Gastrocnemius medialis (tissue), 4 donors: Measurements from ENCODE around the gene CDKN1C.
A peak's percentile ranks its signal among the peaks of the same experiment; 100 is the strongest.

Source experiments
- CTCF ChIP-seq, 5 experiments: fragments of 450-650 bp in 3 of 5; fragments of 200-600 bp in 2 of 5; sonication (generic) in 2 of 5; IDR thresholded peaks in 4 of 5; conservative IDR thresholded peaks in 1 of 5; 1 replicate in 4 of 5; 2 replicates in 1 of 5; pipeline ENCODE4 v1.5.1; 2016 to 2019; ENCODE audit warnings: antibody characterized with exemption in 5 of 5, mild to moderate bottlenecking in 3 of 5, moderate library complexity in 3 of 5
- POLR2A ChIP-seq, 2 donors: fragments of 450-650 bp; IDR thresholded peaks; one replicate each; pipeline ENCODE4 v1.6.1; 2017; ENCODE audit warnings: antibody characterized with exemption in 2 of 2, mild to moderate bottlenecking in 2 of 2, moderate library complexity in 2 of 2

- no peak for TF ChIP-seq CTCF (IDR thresholded peaks at IDR 0.05 in 4 of 5, conservative IDR thresholded peaks at IDR 0.05 in 1 of 5)
- TF ChIP-seq POLR2A (IDR thresholded peaks at IDR 0.05): peak in 1 of 2 donors; percentile 10
Observed at GRCh38 chr11:2933375-2934020, 47.9 kb upstream of the CDKN1C start.
